GM23338 (cell line): ENCODE measurements around the gene NTRK3. TPM values are rescaled to one million over a fixed set of nuclear protein-coding genes. Genes with fewer than 3 reads are reported as not detected.

Experiments
- ATAC-seq: fragments of 200-7000 bp; cut with Tn5 transposase; 3 replicates; pipeline ENCODE4 v1.9.1; 2020
- DNase-seq: peaks from one replicate; pipeline ENCODE4 v3.0.0-alpha.2; 2015; ENCODE audit warnings: low spot score
- H2AFZ ChIP-seq: fragments of 200-600 bp; sonication (generic); 2 replicates; pipeline ENCODE4 v1.8.0; 2016; ENCODE audit warnings: antibody characterized with exemption, mild to moderate bottlenecking, moderate library complexity
- H3F3A ChIP-seq: fragments of 200-600 bp; sonication (generic); replicated peaks from 2 replicates; pipeline ENCODE4 v1.8.0; 2017; ENCODE audit warnings: antibody characterized with exemption, mixed run types, low read depth
- H3K27ac ChIP-seq: fragments of 200-600 bp; sonication (generic); 2 replicates; pipeline ENCODE4 v1.6.1; 2016; ENCODE audit warnings: low read depth
- H3K27me3 ChIP-seq: fragments of 200-600 bp; sonication (generic); 2 replicates; pipeline ENCODE4 v1.8.0; 2016; ENCODE audit warnings: mild to moderate bottlenecking, mixed run types, moderate library complexity; ENCODE audit not compliant: insufficient read depth
- H3K36me3 ChIP-seq: fragments of 200-600 bp; sonication (generic); 2 replicates; pipeline ENCODE4 v1.8.0; 2016; ENCODE audit warnings: mild to moderate bottlenecking; ENCODE audit not compliant: insufficient read depth
- H3K4me1 ChIP-seq: fragments of 200-600 bp; sonication (generic); 2 replicates; pipeline ENCODE4 v1.8.0; 2016; ENCODE audit warnings: mild to moderate bottlenecking, moderate library complexity; ENCODE audit not compliant: insufficient read depth
- H3K4me2 ChIP-seq: fragments of 200-600 bp; sonication (generic); 2 replicates; pipeline ENCODE4 v1.7.1; 2017; ENCODE audit warnings: mixed run types
- H3K4me3 ChIP-seq: fragments of 200-600 bp; sonication (generic); 2 replicates; pipeline ENCODE4 v1.6.1; 2016; ENCODE audit warnings: mixed run types
- H3K79me2 ChIP-seq: fragments of 200-600 bp; sonication (generic); replicated peaks from 2 replicates; pipeline ENCODE4 v1.8.0; 2017; ENCODE audit warnings: mild to moderate bottlenecking; ENCODE audit not compliant: insufficient read depth
- H3K9me2 ChIP-seq: fragments of 200-600 bp; sonication (generic); 2 replicates; pipeline ENCODE4 v1.8.0; 2017; ENCODE audit not compliant: insufficient read depth
- H4K20me1 ChIP-seq: fragments of 200-600 bp; sonication (generic); replicated peaks from 2 replicates; pipeline ENCODE4 v1.8.0; 2017; ENCODE audit warnings: mild to moderate bottlenecking; ENCODE audit not compliant: insufficient read depth
- H3K27ac Mint-ChIP-seq: 2 replicates; pipeline ENCODE4 v1.8.0; 2020; ENCODE audit warnings: inconsistent platforms, mild to moderate bottlenecking, moderate library complexity, mixed read lengths
- H3K27me3 Mint-ChIP-seq: 3 replicates; pipeline ENCODE4 v1.8.0; 2022; ENCODE audit warnings: low read depth, mild to moderate bottlenecking, moderate library complexity, mixed read lengths, inconsistent platforms; ENCODE audit not compliant: insufficient read depth, poor library complexity
- H3K36me3 Mint-ChIP-seq: 3 replicates; pipeline ENCODE4 v1.8.0; 2021; ENCODE audit warnings: low read depth, mild to moderate bottlenecking, inconsistent platforms, moderate library complexity, mixed read lengths
- H3K4me1 Mint-ChIP-seq: 3 replicates; pipeline ENCODE4 v1.8.0; 2020; ENCODE audit warnings: mild to moderate bottlenecking, inconsistent platforms, mixed read lengths
- H3K4me3 Mint-ChIP-seq: 3 replicates; pipeline ENCODE4 v1.8.0; 2021; ENCODE audit warnings: moderate library complexity, mild to moderate bottlenecking, inconsistent platforms, mixed read lengths
- H3K9me3 Mint-ChIP-seq: 3 replicates; pipeline ENCODE4 v1.8.0; 2020; ENCODE audit warnings: moderate library complexity, mild to moderate bottlenecking, inconsistent platforms, mixed read lengths
- CREB1 ChIP-seq: fragments of 250-450 bp; sonication (Bioruptor Pico); IDR thresholded peaks from 2 replicates; pipeline ENCODE4 v1.5.0; 2020; ENCODE audit warnings: low read depth, mild to moderate bottlenecking, moderate library complexity
- EZH2 ChIP-seq: fragments of 200-600 bp; sonication (generic); IDR thresholded peaks from one replicate; pipeline ENCODE4 v1.8.0; 2017; ENCODE audit warnings: antibody characterized with exemption, mild to moderate bottlenecking, low read depth; ENCODE audit not compliant: unreplicated experiment
- EZH2phosphoT487 ChIP-seq: fragments of 200-600 bp; sonication (generic); IDR thresholded peaks from one replicate; pipeline ENCODE4 v1.8.1; 2018; ENCODE audit warnings: antibody characterized with exemption; ENCODE audit not compliant: unreplicated experiment
- JUNB ChIP-seq: IDR thresholded peaks from one replicate; pipeline ENCODE4 v1.6.1; 2016; ENCODE audit warnings: antibody characterized with exemption; ENCODE audit not compliant: unreplicated experiment
- NANOG ChIP-seq: IDR thresholded peaks from 2 replicates; pipeline ENCODE4 v1.6.1; 2016; ENCODE audit warnings: antibody characterized with exemption, borderline replicate concordance
- POLR2AphosphoS5 ChIP-seq: IDR thresholded peaks from 2 replicates; pipeline ENCODE4 v1.6.1; 2016; ENCODE audit warnings: antibody characterized with exemption, low read depth
- STAT1 ChIP-seq: IDR thresholded peaks from one replicate; pipeline ENCODE4 v1.6.1; 2016; ENCODE audit warnings: antibody characterized with exemption; ENCODE audit not compliant: unreplicated experiment
- ZNF114 ChIP-seq: fragments of 250-450 bp; sonication (Bioruptor Pico); IDR thresholded peaks from 2 replicates; pipeline ENCODE4 v1.5.0; 2020; ENCODE audit warnings: mild to moderate bottlenecking, moderate library complexity
- ZNF331 ChIP-seq: fragments of 250-450 bp; sonication (Bioruptor Pico); IDR thresholded peaks from 2 replicates; pipeline ENCODE4 v1.5.0; 2020; ENCODE audit warnings: low read depth, mild to moderate bottlenecking, moderate library complexity
- polyA plus RNA-seq: library from polyadenylated mRNA; unstranded; fragments of >200 nt; fragmentation: Nextera tagmentation; extraction: Ambion mirVana; gene quantifications from 2 replicates; pipeline ENCODE4 v1.2.1, GENCODE V29; 2016
- total RNA-seq: library from RNA; depleted of rRNA; stranded (reverse); fragments of >200 nt; shearing (Covaris generic); gene quantifications from 2 replicates; pipeline ENCODE4 v1.2.3, GENCODE V29; 2014
- TF ChIP-seq, protein P1 (sequence below): IDR thresholded peaks from one replicate; pipeline ENCODE4 v1.6.1; 2018; ENCODE audit warnings: antibody characterized with exemption; ENCODE audit not compliant: unreplicated experiment
- TF ChIP-seq, protein P2 (sequence below): IDR thresholded peaks from 2 replicates; pipeline ENCODE4 v1.6.1; 2016; ENCODE audit warnings: antibody characterized with exemption
- TF ChIP-seq, protein P3 (sequence below), 2 experiments: fragments of 200-600 bp in 1 of 2; sonication (generic) in 1 of 2; conservative IDR thresholded peaks; 2 replicates each; pipeline versions ENCODE4 v1.5.1 to v1.6.1; 2016 to 2017; ENCODE audit warnings: antibody characterized with exemption in 2 of 2, low read depth in 2 of 2, mild to moderate bottlenecking in 2 of 2, moderate library complexity in 1 of 2
- TF ChIP-seq, protein P4 (sequence below): fragments of 250-450 bp; sonication (Bioruptor Pico); IDR thresholded peaks from 2 replicates; pipeline ENCODE4 v1.5.0; 2020; ENCODE audit warnings: mild to moderate bottlenecking, moderate library complexity

Gene NTRK3
- total and polyA plus RNA-seq, 2 experiments from 2014 or later = 3.1 to 5.3 TPM

DNA sequence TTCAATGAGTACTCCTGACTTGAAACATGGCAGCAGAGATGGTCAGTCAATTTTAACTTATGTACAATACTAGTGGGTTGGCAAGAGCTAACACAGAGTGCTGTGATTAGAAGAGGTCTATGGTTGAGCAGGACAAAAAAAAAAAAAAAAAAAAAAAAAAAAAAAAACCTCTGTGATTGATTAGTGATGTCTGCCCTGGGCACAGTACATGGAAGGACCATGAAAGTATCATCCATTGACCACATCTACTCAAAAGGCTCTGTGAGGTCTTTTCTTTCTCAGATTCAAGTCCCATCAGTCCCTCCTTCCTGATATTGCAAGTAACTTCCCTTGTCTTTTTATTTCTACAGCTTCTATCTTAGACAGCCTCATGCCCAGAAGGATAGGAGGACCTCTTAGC is 59.6 kb downstream of the NTRK3 start:
- ATAC-seq (no peak), DNase-seq (no peak)
- Mint-ChIP-seq H3K9me3 (no peaks in the 10 kb centered on the region; the same call in 2 of the 3 replicates), H3K4me1 (peaks cover 7% of the 10 kb centered on the region), H3K27me3 (no peaks in the 10 kb centered on the region), H3K4me3 (no peak overlapping the region), H3K27ac (no peak overlapping the region), H3K36me3 (no peaks in the 10 kb centered on the region; the same call in 2 of the 3 replicates)
- Histone ChIP-seq H3K79me2 (no peaks in the 10 kb centered on the region), H3K9me2 (peaks cover 5% of the 10 kb centered on the region; the same call in 1 of the 2 replicates), H3K27ac (no peak overlapping the region), H3F3A (no peaks in the 10 kb centered on the region), H3K36me3 (no peaks in the 10 kb centered on the region), H3K4me2 (no peak overlapping the region), H3K4me1 (no peaks in the 10 kb centered on the region), H3K27me3 (no peaks in the 10 kb centered on the region), H4K20me1 (no peaks in the 10 kb centered on the region), H2AFZ (no peak overlapping the region), H3K4me3 (no peak overlapping the region)
- TF ChIP-seq, protein P1, sequence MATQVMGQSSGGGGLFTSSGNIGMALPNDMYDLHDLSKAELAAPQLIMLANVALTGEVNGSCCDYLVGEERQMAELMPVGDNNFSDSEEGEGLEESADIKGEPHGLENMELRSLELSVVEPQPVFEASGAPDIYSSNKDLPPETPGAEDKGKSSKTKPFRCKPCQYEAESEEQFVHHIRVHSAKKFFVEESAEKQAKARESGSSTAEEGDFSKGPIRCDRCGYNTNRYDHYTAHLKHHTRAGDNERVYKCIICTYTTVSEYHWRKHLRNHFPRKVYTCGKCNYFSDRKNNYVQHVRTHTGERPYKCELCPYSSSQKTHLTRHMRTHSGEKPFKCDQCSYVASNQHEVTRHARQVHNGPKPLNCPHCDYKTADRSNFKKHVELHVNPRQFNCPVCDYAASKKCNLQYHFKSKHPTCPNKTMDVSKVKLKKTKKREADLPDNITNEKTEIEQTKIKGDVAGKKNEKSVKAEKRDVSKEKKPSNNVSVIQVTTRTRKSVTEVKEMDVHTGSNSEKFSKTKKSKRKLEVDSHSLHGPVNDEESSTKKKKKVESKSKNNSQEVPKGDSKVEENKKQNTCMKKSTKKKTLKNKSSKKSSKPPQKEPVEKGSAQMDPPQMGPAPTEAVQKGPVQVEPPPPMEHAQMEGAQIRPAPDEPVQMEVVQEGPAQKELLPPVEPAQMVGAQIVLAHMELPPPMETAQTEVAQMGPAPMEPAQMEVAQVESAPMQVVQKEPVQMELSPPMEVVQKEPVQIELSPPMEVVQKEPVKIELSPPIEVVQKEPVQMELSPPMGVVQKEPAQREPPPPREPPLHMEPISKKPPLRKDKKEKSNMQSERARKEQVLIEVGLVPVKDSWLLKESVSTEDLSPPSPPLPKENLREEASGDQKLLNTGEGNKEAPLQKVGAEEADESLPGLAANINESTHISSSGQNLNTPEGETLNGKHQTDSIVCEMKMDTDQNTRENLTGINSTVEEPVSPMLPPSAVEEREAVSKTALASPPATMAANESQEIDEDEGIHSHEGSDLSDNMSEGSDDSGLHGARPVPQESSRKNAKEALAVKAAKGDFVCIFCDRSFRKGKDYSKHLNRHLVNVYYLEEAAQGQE = no peak
- TF ChIP-seq, protein P2, sequence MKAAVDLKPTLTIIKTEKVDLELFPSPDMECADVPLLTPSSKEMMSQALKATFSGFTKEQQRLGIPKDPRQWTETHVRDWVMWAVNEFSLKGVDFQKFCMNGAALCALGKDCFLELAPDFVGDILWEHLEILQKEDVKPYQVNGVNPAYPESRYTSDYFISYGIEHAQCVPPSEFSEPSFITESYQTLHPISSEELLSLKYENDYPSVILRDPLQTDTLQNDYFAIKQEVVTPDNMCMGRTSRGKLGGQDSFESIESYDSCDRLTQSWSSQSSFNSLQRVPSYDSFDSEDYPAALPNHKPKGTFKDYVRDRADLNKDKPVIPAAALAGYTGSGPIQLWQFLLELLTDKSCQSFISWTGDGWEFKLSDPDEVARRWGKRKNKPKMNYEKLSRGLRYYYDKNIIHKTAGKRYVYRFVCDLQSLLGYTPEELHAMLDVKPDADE = no peak
- TF ChIP-seq STAT1 (no peak), JUNB (no peak), POLR2AphosphoS5 (no peak), CREB1 (CRISPR knock-in tag) (no peak), EZH2phosphoT487 (no peak), ZNF114 (CRISPR knock-in tag) (no peak), NANOG (no peak), EZH2 (no peak), ZNF331 (CRISPR knock-in tag) (no peak)
- TF ChIP-seq, protein P3, sequence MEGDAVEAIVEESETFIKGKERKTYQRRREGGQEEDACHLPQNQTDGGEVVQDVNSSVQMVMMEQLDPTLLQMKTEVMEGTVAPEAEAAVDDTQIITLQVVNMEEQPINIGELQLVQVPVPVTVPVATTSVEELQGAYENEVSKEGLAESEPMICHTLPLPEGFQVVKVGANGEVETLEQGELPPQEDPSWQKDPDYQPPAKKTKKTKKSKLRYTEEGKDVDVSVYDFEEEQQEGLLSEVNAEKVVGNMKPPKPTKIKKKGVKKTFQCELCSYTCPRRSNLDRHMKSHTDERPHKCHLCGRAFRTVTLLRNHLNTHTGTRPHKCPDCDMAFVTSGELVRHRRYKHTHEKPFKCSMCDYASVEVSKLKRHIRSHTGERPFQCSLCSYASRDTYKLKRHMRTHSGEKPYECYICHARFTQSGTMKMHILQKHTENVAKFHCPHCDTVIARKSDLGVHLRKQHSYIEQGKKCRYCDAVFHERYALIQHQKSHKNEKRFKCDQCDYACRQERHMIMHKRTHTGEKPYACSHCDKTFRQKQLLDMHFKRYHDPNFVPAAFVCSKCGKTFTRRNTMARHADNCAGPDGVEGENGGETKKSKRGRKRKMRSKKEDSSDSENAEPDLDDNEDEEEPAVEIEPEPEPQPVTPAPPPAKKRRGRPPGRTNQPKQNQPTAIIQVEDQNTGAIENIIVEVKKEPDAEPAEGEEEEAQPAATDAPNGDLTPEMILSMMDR (conservative IDR thresholded peaks at IDR 0.05; ENCODE audit: low read depth in 2 of 2) = no peak
- TF ChIP-seq, protein P4, sequence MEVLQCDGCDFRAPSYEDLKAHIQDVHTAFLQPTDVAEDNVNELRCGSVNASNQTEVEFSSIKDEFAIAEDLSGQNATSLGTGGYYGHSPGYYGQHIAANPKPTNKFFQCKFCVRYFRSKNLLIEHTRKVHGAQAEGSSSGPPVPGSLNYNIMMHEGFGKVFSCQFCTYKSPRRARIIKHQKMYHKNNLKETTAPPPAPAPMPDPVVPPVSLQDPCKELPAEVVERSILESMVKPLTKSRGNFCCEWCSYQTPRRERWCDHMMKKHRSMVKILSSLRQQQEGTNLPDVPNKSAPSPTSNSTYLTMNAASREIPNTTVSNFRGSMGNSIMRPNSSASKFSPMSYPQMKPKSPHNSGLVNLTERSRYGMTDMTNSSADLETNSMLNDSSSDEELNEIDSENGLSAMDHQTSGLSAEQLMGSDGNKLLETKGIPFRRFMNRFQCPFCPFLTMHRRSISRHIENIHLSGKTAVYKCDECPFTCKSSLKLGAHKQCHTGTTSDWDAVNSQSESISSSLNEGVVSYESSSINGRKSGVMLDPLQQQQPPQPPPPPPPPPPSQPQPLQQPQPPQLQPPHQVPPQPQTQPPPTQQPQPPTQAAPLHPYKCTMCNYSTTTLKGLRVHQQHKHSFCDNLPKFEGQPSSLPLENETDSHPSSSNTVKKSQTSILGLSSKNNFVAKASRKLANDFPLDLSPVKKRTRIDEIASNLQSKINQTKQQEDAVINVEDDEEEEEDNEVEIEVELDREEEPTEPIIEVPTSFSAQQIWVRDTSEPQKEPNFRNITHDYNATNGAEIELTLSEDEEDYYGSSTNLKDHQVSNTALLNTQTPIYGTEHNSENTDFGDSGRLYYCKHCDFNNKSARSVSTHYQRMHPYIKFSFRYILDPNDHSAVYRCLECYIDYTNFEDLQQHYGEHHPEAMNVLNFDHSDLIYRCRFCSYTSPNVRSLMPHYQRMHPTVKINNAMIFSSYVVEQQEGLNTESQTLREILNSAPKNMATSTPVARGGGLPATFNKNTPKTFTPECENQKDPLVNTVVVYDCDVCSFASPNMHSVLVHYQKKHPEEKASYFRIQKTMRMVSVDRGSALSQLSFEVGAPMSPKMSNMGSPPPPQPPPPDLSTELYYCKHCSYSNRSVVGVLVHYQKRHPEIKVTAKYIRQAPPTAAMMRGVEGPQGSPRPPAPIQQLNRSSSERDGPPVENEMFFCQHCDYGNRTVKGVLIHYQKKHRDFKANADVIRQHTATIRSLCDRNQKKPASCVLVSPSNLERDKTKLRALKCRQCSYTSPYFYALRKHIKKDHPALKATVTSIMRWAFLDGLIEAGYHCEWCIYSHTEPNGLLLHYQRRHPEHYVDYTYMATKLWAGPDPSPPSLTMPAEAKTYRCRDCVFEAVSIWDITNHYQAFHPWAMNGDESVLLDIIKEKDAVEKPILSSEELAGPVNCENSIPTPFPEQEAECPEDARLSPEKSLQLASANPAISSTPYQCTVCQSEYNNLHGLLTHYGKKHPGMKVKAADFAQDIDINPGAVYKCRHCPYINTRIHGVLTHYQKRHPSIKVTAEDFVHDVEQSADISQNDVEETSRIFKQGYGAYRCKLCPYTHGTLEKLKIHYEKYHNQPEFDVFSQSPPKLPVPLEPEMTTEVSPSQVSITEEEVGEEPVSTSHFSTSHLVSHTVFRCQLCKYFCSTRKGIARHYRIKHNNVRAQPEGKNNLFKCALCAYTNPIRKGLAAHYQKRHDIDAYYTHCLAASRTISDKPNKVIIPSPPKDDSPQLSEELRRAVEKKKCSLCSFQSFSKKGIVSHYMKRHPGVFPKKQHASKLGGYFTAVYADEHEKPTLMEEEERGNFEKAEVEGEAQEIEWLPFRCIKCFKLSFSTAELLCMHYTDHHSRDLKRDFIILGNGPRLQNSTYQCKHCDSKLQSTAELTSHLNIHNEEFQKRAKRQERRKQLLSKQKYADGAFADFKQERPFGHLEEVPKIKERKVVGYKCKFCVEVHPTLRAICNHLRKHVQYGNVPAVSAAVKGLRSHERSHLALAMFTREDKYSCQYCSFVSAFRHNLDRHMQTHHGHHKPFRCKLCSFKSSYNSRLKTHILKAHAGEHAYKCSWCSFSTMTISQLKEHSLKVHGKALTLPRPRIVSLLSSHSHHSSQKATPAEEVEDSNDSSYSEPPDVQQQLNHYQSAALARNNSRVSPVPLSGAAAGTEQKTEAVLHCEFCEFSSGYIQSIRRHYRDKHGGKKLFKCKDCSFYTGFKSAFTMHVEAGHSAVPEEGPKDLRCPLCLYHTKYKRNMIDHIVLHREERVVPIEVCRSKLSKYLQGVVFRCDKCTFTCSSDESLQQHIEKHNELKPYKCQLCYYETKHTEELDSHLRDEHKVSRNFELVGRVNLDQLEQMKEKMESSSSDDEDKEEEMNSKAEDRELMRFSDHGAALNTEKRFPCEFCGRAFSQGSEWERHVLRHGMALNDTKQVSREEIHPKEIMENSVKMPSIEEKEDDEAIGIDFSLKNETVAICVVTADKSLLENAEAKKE (CRISPR knock-in tag) = no peak
